A204.1 (cell line): ENCODE results near the gene RASA3.
"Not testable (repeated sequence)": the region's sequence is repeated elsewhere in the genome, so short reads cannot be mapped to it uniquely, and the experiment has no call there.

ENCODE experiments used
- FAIRE-seq: peaks from 2 replicates; lab custom pipeline; 2012; peaks lifted over from hg19 to GRCh38; lab: Jason Lieb, UNC

Gene RASA3

GRCh38 chr13:114099918-114100445, 32.4 kb downstream of the RASA3 start:
- FAIRE-seq: no peak

- FAIRE-seq: no peak
Observed at GRCh38 chr13:114099191-114099590, 33.2 kb downstream of the RASA3 start.

GRCh38 chr13:114098689-114099056, 33.8 kb downstream of the RASA3 start:
- not testable (repeated sequence) for FAIRE-seq

GRCh38 chr13:114097893-114098688, 34.3 kb downstream of the RASA3 start:
- FAIRE-seq: no peak

- FAIRE-seq: no peak
Observed at GRCh38 chr13:114097212-114097892, 35.1 kb downstream of the RASA3 start.

GRCh38 chr13:114096811-114097211, 35.6 kb downstream of the RASA3 start:
- FAIRE-seq: no peak

GRCh38 chr13:114096031-114096485, 36.4 kb downstream of the RASA3 start:
- no peak for FAIRE-seq

- no peak for FAIRE-seq
Observed at GRCh38 chr13:114095486-114095885, 36.9 kb downstream of the RASA3 start.

GRCh38 chr13:114093118-114093517, 39.3 kb downstream of the RASA3 start:
- FAIRE-seq: no peak

GRCh38 chr13:114092468-114092867, 40.0 kb downstream of the RASA3 start:
- FAIRE-seq: no peak

GRCh38 chr13:114090476-114090875, 41.9 kb downstream of the RASA3 start:
- FAIRE-seq: no peak

- no peak for FAIRE-seq
Observed at GRCh38 chr13:114089751-114090400, 42.5 kb downstream of the RASA3 start.

GRCh38 chr13:114089341-114089740, 43.1 kb downstream of the RASA3 start:
- no peak for FAIRE-seq

GRCh38 chr13:114088863-114089262, 43.6 kb downstream of the RASA3 start:
- no peak for FAIRE-seq

- no peak for FAIRE-seq
Observed at GRCh38 chr13:114088234-114088633, 44.2 kb downstream of the RASA3 start.

GRCh38 chr13:114087430-114087829, 45.0 kb downstream of the RASA3 start:
- no peak for FAIRE-seq

GRCh38 chr13:114082849-114083645, 49.4 kb downstream of the RASA3 start:
- FAIRE-seq: no peak

- no peak for FAIRE-seq
Observed at GRCh38 chr13:114081761-114082681, 50.4 kb downstream of the RASA3 start.

GRCh38 chr13:114080739-114081561, 51.5 kb downstream of the RASA3 start:
- no peak for FAIRE-seq
